Suprapubic skin (tissue), 3 donors: ENCODE data around the gene ASTE1.

Experiments used
- POLR2A ChIP-seq, 2 donors: fragments of 450-650 bp; IDR thresholded peaks; one replicate each; pipeline ENCODE4 v1.6.1; 2017; ENCODE audit warnings: antibody characterized with exemption in 2 of 2, mild to moderate bottlenecking in 2 of 2, moderate library complexity in 2 of 2
- TF ChIP-seq, protein P1 (sequence below), 2 donors: fragments of 200-600 bp in 1 of 2; fragments of 450-650 bp in 1 of 2; sonication (generic) in 1 of 2; IDR thresholded peaks; one replicate each; pipeline ENCODE4 v1.5.1; 2016 to 2019; ENCODE audit warnings: antibody characterized with exemption in 2 of 2, mild to moderate bottlenecking in 1 of 2, moderate library complexity in 1 of 2

DNA sequence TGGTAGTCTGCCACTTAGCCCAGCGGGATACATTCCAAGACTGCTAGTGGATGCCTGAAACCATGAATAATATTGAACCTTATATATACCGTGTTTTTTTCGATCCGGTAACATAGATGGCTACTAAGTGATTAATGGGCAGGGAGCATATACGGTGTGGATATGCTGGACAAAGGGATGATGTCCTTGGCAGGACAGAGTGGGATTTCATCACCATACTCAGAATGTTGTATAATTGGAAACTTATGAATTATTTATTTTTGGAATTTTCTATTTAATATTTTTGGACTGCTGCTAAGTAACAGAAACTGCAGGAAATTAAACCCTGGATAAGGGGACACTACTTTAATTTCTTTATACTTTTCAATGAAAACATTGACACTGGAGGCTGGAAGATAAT lies 53.2 kb downstream of the ASTE1 start:
- TF ChIP-seq, protein P1, sequence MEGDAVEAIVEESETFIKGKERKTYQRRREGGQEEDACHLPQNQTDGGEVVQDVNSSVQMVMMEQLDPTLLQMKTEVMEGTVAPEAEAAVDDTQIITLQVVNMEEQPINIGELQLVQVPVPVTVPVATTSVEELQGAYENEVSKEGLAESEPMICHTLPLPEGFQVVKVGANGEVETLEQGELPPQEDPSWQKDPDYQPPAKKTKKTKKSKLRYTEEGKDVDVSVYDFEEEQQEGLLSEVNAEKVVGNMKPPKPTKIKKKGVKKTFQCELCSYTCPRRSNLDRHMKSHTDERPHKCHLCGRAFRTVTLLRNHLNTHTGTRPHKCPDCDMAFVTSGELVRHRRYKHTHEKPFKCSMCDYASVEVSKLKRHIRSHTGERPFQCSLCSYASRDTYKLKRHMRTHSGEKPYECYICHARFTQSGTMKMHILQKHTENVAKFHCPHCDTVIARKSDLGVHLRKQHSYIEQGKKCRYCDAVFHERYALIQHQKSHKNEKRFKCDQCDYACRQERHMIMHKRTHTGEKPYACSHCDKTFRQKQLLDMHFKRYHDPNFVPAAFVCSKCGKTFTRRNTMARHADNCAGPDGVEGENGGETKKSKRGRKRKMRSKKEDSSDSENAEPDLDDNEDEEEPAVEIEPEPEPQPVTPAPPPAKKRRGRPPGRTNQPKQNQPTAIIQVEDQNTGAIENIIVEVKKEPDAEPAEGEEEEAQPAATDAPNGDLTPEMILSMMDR (IDR thresholded peaks at IDR 0.05) = no peak
- TF ChIP-seq POLR2A (IDR thresholded peaks at IDR 0.05) = no peak
